GM19035 (cell line): ENCODE measurements around the gene MYOZ3.

Experiments used
- ATAC-seq: cut with Tn5 transposase; IDR thresholded peaks from one replicate; pipeline ENCODE4 v1.9.1; 2021; ENCODE audit not compliant: unreplicated experiment

MYOZ3 gene

GRCh38 chr5:150642567-150642927 lies 18.5 kb upstream of the MYOZ3 start:
- ATAC-seq, result no peak

DNA sequence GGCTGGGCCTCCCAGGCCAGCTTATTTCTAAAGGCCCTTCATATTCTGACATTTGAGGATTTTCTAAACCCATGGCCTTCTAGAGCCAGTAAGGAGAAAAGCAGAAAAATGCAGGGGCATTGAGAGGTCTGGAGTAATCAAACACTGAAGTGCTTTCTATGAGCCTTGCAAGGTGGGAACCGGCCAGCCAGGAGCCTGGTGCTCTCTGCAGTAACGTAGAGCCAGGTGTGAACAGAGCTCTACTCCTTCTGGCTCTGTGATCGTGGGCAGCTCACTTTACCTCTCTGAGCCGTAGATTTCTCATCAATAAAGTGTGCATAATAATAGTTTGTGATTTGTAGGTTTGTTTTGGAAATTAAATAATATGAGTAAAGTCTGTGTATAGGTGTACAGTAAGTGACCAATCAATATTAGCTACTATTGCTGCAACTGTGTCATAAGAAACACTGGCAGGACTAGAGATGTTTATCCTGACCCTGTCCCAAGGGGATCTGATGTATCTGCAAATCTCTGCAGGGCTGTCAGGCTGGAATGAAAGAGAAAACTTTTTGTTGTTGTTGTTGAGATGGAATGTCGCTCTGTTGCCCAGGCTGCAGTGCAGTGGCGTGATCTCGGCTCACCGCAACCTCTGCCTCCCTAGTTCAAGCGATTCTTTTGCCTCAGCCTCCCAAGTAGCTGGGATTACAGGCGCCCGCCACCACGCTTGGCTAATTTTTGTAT lies 17.9 kb upstream of the MYOZ3 start:
- ATAC-seq, result no peak

DNA sequence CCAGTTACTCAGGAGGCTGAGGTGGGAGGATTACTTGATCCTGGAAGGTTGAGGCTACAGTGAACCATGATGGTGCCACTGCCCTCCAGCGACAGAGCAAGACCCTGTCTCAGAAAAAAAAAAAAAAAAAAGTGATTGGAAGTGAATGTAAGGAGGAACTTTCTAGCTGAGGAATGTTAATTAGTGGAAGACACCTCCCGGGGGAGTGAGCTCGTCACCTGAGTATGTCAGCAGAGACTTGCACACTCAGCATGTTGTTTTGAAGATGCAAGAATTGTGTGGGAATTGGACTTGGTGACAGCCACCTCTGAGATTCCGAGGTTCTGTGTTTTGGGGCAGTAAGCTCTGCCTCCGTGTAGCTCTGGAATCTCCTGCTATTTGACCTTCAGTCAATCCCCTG lies 17.0 kb upstream of the MYOZ3 start:
- ATAC-seq, result no peak

GRCh38 chr5:150644514-150644913 lies 16.5 kb upstream of the MYOZ3 start:
- ATAC-seq, result no peak

GRCh38 chr5:150645070-150645700 lies 15.9 kb upstream of the MYOZ3 start:
- no peak for ATAC-seq

DNA sequence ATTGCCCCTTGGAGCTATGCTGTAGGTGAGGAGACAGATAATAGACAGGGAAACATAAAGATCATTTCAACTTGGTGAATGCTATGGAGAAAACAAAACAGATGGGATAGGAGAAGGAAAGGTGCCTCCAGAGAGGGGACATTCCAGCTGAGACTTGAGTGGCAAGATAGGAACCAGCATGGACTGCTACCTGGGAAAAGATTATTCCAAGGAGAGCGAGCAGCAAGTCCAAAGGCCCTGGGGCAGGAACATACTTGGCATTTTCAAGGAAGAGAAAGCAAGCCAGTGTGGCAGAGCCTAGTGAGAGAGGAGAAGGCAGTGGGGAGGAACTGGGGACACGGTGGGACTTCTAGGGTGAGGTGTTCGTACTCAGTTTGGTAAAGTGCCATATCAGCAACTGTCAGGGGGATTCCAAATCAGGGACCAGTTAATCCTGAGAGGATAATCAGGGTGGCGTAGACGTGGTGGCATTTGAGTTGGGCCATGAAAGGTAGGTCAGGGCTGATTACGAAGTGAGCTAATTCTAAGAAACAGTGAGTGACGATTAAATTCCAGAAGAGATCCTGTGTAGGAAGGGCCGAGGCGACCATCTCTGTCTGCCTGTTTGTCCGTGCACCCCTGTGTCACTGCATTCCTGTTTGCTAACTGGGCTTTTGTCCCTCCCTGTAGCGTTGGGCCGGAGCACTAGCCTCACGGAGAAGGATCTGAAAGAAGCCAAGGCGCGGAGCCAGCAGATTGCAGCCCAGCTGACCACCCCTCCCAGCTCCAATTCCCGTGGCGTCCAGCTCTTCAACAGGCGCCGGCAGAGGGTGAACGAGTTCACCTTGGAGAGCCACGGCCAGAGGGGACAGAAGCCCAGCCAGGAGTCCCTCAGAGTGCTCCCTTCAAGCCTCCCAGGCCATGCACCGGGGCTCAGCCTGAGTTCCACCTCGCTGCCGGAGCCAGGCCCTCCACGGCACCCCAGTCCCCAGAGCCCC lies 13.5 kb upstream of the MYOZ3 start:
- no peak for ATAC-seq

DNA sequence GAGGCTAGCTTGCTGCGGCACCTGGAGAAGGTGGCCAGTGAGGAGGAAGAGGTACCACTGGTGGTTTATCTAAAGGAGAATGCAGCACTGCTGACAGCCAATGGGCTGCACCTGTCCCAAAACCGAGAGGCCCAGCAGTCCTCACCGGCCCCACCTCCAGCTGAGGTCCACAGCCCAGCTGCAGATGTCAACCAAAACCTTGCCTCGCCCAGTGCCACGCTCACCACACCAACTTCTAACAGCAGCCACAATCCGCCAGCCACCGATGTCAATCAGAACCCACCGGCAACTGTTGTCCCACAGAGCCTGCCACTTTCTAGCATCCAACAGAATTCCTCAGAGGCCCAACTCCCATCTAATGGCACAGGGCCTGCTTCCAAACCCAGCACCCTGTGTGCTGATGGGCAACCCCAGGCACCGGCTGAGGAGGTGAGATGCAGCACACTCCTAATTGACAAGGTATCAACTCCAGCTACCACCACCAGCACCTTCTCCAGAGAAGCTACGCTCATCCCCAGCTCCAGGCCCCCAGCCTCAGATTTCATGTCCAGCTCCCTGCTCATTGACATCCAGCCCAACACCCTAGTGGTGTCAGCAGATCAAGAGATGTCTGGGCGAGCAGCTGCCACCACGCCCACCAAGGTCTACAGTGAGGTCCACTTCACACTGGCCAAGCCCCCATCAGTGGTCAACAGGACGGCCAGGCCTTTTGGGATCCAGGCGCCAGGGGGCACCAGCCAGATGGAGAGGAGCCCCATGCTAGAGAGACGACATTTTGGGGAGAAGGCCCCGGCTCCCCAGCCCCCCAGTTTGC lies 12.6 kb upstream of the MYOZ3 start:
- no peak for ATAC-seq

DNA sequence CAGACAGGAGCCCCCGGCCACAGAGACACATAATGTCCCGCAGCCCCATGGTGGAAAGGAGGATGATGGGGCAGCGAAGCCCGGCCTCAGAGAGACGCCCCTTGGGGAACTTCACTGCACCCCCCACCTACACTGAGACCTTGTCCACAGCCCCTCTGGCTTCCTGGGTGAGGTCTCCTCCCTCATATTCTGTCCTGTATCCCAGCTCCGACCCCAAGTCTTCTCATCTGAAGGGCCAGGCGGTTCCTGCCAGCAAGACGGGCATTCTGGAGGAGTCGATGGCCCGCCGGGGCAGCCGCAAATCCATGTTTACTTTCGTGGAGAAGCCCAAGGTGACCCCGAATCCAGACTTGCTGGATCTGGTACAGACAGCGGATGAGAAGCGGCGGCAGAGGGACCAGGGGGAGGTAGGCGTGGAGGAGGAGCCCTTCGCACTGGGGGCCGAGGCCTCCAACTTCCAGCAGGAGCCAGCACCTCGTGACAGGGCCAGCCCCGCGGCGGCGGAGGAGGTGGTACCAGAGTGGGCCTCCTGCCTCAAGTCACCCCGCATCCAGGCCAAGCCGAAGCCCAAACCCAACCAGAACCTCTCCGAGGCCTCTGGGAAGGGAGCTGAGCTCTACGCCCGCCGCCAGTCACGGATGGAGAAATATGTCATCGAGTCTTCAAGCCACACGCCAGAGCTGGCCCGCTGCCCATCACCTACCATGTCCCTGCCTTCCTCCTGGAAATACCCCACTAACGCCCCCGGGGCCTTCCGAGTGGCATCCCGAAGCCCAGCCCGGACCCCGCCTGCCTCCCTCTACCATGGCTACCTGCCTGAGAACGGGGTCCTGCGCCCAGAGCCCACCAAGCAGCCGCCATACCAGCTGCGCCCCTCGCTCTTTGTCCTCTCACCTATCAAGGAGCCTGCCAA lies 11.7 kb upstream of the MYOZ3 start:
- ATAC-seq, result no peak

DNA sequence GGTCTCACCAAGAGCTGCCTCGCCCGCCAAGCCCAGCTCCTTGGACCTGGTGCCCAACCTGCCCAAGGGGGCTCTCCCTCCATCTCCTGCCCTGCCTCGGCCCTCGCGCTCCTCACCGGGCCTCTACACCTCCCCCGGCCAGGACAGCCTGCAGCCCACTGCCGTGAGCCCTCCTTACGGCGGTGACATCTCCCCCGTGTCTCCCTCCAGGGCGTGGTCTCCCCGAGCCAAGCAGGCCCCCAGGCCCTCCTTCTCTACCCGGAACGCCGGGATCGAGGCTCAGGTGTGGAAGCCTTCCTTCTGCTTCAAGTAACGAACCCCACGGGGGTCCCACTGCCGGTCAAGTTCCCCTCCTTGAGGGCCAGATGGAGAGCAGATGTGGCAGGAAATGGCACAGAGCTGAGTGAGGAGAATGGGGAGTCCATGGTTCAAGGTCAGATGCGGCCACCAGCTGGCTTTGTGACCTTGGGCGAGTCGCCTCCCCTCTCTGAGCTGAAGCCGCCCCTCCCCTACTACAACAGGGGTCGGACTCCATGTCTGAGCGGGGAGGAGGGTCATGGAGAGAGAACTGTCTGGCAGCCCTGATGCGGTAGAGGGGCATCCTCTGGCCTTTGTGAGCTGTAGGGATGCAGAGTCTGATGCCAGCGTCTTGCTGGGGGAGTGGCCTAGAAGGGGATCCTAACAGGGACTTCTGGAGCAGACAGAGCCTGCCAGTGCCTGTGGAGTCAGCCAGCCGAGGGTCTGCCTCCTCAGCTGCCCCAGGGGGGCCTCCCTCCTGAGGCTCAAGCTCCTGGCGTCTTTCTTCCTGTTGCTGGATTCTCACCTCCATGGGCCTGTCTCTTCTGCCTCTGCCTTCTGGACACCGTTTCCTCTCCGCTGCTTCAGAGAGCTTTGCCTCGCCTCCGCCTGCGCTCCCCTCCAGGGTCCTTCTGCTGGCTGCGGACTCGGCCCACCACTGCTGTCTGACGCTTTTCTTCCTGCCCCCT lies 10.7 kb upstream of the MYOZ3 start:
- ATAC-seq, result no peak

DNA sequence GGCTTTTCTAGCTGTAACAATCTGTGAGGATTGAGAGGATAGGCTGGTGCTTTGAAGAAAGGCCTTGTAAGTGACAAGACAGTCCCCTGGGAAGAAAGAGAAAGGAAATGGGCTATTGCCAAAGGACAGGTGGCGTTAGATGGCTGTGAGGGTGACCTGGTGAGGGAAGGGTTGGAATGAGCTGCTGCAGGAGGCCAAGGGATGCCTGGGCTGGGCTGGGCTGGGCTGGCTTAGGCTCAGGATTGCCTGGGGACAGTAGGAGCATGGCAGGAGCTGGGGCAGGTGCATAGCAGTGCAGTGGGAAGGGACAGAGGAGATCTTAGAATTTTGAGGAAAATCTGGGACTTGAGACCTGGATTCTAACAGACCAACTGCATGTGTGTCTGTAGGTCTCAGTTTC lies 9.7 kb upstream of the MYOZ3 start:
- no peak for ATAC-seq

DNA sequence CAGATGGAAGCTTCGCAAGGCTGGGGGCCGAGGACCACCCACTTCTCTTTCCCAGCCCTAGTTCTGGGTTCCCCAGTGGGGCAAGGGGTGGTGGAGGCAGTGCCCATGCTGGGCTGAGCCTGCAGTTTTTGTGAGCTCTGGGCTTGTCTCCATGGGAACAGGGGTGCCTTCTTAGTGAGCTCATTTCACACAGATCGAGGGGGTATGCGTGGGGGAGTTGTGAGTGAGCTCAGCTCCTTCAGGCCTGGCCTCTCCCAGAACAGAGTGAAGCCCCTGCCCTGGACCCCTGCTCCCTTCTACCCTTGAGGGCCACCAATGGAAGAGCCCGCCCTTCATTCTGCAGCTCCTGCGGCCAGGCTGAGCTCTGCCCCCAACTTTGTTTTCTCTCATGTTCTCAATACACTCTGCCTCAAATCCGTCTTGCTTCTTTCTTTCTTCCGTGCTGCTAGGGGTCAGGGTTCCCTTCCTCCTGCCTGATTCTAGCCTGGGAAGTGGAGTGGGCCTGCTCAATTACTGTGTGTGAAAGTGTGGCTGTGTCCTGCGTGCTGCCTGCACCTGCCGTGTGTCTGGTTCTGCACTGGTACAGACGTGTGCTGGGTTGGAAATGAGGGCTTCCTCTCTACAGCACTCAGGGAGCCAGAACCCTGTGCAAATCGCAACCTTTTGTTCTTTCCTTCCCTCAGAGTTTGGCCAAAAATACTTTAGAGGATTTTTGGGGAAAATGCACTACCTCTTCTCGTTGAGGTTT lies 9.0 kb upstream of the MYOZ3 start:
- no peak for ATAC-seq

DNA sequence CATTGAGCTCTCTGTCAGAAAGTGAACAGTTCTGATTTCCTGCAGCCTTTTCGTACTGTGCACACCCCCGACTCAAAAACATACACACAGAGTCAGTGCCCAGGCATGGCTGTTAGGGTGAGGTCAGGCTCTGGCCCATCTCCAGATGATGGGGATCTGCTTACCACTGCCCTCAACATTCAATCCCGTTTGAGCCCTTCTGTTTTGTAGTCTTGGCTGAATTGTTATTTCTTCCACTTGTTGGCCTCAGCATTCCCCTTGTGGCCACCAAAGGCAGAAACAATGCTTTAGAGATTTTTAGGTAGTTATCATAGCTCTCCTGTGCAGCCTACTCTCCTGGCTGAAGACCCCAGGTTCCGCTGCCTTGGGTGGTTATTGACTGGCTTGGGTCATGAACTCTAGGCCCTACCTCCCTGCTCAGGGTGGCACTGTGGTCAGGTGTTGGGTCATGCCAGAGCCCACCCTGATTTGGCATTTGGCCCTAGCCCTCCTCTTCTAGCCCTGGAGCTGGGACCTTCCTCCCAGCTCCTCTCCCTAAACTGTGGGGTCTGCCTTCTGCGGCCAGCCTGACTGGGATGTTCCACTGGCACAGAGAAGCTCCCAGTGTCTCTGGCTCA lies 7.8 kb upstream of the MYOZ3 start:
- ATAC-seq, result no peak

DNA sequence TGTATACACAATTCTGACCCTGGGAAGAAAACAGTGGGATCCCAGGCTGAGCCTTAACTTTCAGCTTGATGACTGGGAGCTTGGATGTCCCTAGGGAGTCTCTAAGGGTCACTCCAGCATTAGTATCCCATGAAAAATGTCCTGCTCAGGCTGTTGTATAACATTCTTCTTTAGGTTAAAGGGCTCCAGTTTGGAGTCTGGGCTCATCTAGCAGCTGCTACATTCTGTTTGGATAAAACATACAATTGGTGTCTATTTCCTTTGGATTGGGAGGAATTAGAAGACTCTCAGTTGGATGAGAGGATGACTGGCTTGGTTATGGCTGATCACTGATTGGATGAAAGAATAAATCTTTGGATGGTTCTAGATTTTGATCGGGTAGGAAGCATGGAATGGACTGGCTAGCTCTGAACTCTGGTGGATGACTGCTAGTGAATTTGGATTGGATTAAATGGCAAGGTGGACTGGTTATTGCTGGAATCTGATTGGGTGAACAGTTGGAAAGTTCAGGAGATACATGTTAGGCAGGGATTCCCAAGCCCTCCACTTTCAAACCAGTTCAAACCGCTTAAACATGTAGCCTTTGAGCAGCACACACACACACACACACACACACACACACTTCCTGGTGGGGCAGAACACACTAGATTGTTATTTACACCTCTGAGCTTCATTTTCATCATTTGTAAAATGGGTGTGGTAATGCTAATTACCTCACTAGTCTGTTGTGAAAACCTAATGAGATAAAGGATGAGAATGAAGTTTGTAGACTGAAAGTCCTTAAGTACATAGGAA lies 7.1 kb upstream of the MYOZ3 start:
- ATAC-seq, result no peak

DNA sequence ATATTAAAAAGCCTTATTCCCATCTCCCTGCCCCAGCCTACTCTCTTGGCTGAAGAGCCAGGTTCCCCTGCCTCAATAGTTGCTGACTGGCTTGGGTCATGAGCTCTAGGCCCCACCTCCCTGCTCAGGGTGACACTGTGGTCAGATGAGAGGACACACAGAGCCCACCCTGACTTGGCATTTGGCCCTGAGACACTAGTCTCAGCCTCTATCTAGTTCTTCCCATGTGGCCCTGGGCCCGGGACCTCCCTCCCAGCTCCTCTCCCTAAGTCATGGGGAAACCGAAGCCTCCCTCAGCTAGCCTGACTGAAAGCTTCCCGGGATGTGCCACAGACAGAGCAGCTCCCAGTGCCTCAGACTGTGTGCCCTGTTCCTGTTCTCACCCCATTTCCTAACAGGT lies 5.8 kb upstream of the MYOZ3 start:
- ATAC-seq, result no peak

GRCh38 chr5:150656191-150657132 lies 4.6 kb upstream of the MYOZ3 start:
- peak; percentile 78 for ATAC-seq

- ATAC-seq, result no peak
Observed at GRCh38 chr5:150658121-150658520, 2.9 kb upstream of the MYOZ3 start.
